Activated CD4-positive, alpha-beta T cell treated with anti-CD3 and anti-CD28 coated beads, Interleukin-2, Interleukin-6, amounts not matched to agents 100 ng/mL and 50 ng/mL, durations not matched to agents 16 hours and 8 hours (primary cell): Measurements from ENCODE around the gene GPR152.

Experiments used
- DNase-seq: peaks from one replicate; pipeline ENCODE4 v3.0.0-alpha.2; 2020

The GPR152 gene

DNA sequence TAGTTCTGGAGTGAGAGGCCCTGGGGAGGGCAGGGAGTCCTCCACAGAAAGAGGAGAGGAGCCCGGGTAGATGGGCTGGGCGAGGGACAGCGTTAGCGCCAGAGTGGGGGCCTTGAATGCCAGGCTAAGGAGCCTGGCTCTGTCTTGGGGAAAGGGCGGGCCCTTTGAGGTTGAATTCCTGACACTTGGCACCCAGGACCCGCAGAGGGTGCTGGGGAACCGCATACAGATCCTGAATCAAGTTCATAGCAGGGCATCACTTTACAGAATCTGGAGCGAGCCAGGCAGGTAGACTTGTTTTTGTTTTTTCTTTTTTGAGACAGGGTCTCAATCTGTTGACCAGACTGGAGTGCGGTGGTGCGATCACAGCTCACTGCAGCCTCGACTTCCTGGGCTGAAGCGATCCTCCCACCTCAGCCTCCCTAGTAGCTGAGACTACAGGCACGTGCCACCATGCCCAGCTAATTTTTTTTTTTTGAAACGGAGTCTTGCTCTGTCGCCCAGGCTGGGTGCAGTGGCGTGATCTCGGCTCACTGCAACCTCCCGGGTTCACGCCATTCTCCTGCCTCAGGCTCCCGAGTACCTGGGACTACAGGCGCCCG, 31.0 kb downstream of the GPR152 start:
- no peak for DNase-seq

DNA sequence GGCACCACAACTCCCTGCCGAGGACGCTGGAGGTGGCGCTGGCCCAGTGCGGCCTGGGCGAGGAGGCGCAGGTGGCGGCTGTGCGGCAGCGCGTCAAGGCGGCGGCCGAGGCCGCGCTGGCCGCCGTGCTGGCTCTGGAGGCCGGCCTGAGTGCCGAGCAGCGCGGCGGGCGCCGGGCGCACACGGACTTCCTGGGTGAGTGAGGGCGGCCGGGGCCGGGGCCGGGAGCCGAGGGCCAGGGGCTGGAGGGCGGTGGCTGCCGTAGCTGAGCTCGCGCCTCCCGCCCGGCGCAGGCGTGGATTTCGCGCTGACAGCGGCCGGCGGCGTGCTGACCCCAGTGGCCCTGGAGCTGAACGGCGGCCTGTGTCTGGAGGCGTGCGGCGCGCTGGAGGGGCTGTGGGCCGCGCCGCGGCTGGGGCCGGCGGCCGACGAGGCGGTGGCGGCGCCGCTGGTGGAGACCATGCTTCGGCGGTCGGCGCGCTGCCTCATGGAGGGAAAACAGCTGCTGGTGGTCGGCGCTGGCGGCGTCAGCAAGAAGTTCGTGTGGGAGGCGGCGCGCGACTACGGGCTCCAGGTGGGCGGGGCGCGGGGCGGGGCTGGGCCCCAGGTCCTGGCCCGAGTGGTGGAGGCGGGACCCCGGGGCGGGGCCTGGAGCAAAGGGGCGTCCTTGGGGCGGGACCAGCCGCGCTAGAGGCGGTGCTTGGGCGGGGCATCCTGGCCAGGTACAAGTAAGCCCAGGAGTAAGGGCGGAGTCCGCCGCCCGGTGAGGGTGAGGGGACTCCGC, 31.7 kb downstream of the GPR152 start:
- DNase-seq = peak; percentile 99

GRCh38 chr11:67420147-67420645, 32.3 kb downstream of the GPR152 start:
- no peak for DNase-seq

- no peak for DNase-seq
Measured at GRCh38 chr11:67419325-67420049, 33.0 kb downstream of the GPR152 start.

GRCh38 chr11:67418476-67419281, 33.9 kb downstream of the GPR152 start:
- DNase-seq = no peak

GRCh38 chr11:67417425-67417824, 35.1 kb downstream of the GPR152 start:
- no peak for DNase-seq

GRCh38 chr11:67416416-67417335, 35.9 kb downstream of the GPR152 start:
- no peak for DNase-seq

GRCh38 chr11:67415501-67416304, 36.8 kb downstream of the GPR152 start, which contains the start of gene CARNS1:
Gene CARNS1 (plus strand): TSS chr11:67415678. CDS start chr11:67416200, 522 bp downstream.
- no peak for DNase-seq

DNA sequence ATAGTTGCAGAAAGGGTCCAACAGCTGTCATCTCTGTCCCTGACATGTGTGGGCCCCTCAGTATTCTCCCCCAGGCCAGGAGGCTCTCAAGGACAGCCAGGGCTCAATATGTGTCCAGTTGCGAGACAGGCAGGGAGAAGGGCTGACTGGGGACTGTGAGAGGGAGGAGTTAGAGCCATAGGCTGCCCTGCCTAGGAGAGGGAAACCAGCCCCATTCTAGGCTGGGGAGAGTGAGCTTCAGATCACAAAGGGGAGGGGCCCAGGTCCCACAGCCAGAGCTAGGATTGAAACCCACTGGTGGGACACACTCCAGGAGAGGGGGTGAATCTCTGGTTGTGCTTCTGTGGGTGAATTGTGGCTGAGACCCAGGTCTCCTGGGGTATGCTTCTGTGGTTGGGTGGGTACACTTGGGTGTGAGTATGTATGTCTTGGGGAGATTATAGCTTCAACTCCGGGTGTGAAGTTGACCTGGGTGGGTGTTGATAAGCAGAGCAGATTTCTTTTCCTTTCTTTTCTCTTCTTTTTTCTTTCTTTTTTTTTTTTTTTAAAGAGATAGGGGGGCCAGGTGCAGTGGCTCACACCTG, 39.2 kb downstream of the GPR152 start:
- DNase-seq = no peak

GRCh38 chr11:67412495-67413179, 39.9 kb downstream of the GPR152 start:
- no peak for DNase-seq

GRCh38 chr11:67411785-67412152, 40.8 kb downstream of the GPR152 start:
- DNase-seq = no peak

DNA sequence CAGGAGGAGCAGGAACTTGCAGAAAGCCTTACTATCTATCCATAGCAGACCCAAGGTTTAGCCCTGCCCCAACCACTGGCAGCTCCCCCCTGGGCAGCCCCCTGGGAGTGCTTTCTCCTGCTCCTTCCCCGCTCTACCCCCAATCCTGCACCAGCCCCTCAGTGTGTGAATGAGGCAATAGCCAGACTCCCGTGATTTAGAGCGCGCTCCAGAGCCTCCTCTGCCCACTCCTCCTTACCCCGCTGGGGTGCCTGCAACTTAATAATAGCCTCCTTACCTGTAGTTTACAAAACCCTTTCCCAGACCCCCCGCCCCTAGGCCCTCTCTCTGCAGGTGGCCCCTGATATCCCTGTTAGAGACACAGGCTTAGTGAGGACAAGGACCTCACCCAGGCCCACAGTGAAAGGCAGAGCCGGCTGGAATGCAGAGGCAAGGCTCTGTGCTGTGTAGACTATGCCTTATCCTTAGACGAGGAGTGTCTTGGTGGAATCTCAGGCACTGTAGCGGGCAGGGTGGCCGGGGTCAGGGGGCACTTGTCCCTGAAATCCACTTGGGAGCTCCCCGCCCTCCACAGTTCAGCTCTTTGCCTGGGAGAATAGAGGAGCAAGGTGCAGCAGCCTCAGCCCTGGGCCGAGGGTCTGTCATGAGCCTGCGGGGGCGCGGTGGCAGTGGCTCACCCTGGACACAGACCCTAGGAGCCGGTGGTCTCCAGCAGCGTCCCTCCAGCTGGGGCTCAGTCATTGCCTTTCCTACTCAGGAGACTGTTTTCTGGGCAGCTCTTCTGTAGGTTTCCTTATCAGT, 41.3 kb downstream of the GPR152 start:
- no peak for DNase-seq

- no peak for DNase-seq
Measured at GRCh38 chr11:67410369-67410831, 42.1 kb downstream of the GPR152 start.

DNA sequence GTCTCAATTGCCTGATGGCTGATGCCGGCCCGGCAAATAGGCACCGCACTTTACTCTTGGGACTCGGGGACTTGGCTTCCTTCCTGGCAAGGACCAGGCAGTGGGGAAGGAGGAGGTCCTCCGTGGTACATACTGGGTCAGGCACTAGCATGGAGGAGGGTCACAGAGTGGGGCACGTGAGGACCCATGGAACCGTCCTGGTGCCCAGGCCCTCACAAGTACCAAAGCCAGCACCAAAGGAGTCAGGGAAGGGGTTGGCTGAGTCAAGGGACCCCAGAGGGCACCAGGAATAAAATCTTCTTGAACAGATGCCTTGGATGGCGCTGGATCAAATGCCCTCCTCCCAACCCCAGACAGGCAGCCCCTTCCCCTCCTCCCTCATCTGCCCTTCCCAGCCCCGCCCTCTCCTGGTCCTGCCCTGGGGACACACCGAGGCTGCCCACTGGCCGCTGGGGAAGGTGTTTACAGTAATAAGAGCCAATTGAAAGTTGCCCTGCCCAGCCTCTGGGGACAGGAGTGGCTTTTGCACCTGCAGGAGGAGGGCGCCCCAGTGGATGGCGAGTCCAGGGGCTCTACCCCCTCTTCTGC, 42.7 kb downstream of the GPR152 start:
- no peak for DNase-seq

DNA sequence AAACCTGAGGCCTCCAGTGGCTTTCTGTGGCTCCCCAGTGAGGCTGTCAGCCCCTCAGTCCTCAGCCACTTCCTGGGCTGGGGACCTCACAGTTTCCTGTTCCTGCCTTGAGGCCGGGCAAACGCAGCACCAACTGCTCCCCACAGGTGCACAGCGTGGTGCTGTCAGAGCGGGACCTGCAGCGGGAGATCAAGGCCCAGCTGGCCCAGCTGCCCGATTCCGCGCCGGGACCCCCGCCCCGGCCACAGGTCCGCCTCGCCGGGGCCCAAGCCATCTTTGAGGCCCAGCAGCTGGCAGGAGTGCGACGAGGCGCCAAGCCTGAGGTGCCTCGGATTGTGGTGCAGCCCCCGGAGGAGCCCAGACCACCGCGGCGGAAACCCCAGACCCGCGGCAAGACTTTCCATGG, 43.3 kb downstream of the GPR152 start:
- peak; percentile 90 for DNase-seq

- no peak for DNase-seq
Measured at GRCh38 chr11:67408437-67409200, 43.9 kb downstream of the GPR152 start.

GRCh38 chr11:67407688-67408163, 44.8 kb downstream of the GPR152 start:
- DNase-seq = no peak
